ENCODE measurements around the gene OOSP4A. TPM values are rescaled to one million over a fixed set of nuclear protein-coding genes. Genes with fewer than 3 reads are reported as not detected.

The OOSP4A gene
- polyA plus RNA-seq, 2 of the 4 experiments (the other 2 are of a cell fraction): not detected

GRCh38 chr11:59941091-59941490 lies 22.7 kb upstream of the OOSP4A start:
- Histone ChIP-seq H3K4me1 (no peaks in the 10 kb centered on the region), H3K4me3 (no peak overlapping the region), H3K4me2 (no peak overlapping the region), H3K9me3 (no peaks in the 10 kb centered on the region), H3K27ac (no peak overlapping the region)
- ChIA-PET POLR2A (no interaction called here), CTCF (no interaction called here)
- DNase-seq (ENCODE audit: low read depth in 1 of 2, low spot score in 1 of 2) (no peak), ATAC-seq (no peak), FAIRE-seq (no peak)
- WGBS (ENCODE audit: missing lambda C conversion rate): 6% methylated on average over 4 of the region's 4 CpGs
- TF ChIP-seq FOSB (CRISPR knock-in tag; IDR thresholded peaks at IDR 0.05) (no peak), NPAS2 (CRISPR knock-in tag; IDR thresholded peaks at IDR 0.05; ENCODE audit: borderline replicate concordance) (no peak), JUN (IDR thresholded peaks at IDR 0.05) (no peak), CHD2 (IDR thresholded peaks at IDR 0.05; ENCODE audit: low read length, partially characterized antibody) (no peak), CBX8 (IDR thresholded peaks at IDR 0.05) (no peak), JUNB (IDR thresholded peaks at IDR 0.05) (no peak), CTCF (IDR thresholded peaks at IDR 0.05) (no peak), E2F6 (IDR thresholded peaks at IDR 0.05; ENCODE audit: borderline replicate concordance, low read depth) (no peak), RFX5 (IDR thresholded peaks at IDR 0.05) (no peak), POLR2A (IDR thresholded peaks at IDR 0.05; ENCODE audit: low read length) (no peak), ATOH8 (CRISPR knock-in tag; IDR thresholded peaks at IDR 0.05; ENCODE audit: low read depth) (no peak)

- no peak for ATAC-seq
- Histone ChIP-seq H3K27ac (no peak overlapping the region), H3K4me1 (no peaks in the 10 kb centered on the region), H3K4me2 (no peak overlapping the region), H3K9me3 (no peaks in the 10 kb centered on the region), H3K4me3 (no peak overlapping the region)
- TF ChIP-seq ZFP36 (IDR thresholded peaks at IDR 0.05; ENCODE audit: borderline replicate concordance, partially characterized antibody): no peak
- DNase-seq (ENCODE audit: low read depth in 1 of 2, low spot score in 1 of 2): no peak
- CTCF ChIA-PET: interaction anchor here (1.1 kb wide), 1 partner anchor 13 kb away, joined by 3 read pairs; no protein-coding TSS in a partner anchor
- POLR2A ChIA-PET: no interaction called here
- FAIRE-seq: no peak
- 21% methylated on average over 3 of the region's 3 CpGs for WGBS (ENCODE audit: missing lambda C conversion rate)
These were observed 19.7 kb upstream of the OOSP4A start for GRCh38 chr11:59943997-59944714.

GRCh38 chr11:59944720-59945119 lies 19.1 kb upstream of the OOSP4A start:
- 2% methylated on average over 2 of the region's 2 CpGs for WGBS (ENCODE audit: missing lambda C conversion rate)
- Histone ChIP-seq H3K4me1 (no peaks in the 10 kb centered on the region), H3K4me3 (no peak overlapping the region), H3K4me2 (no peak overlapping the region), H3K27ac (no peak overlapping the region), H3K9me3 (no peaks in the 10 kb centered on the region)
- ChIA-PET CTCF (interaction anchor here (1.1 kb wide), 1 partner anchor 14 kb away, joined by 3 read pairs; no protein-coding TSS in a partner anchor), POLR2A (no interaction called here)
- DNase-seq (ENCODE audit: low read depth in 1 of 2, low spot score in 1 of 2) (no peak), ATAC-seq (no peak), FAIRE-seq (no peak)
- TF ChIP-seq ZFP36 (IDR thresholded peaks at IDR 0.05; ENCODE audit: borderline replicate concordance, partially characterized antibody) (no peak), RCOR1 (IDR thresholded peaks at IDR 0.05; ENCODE audit: low read depth, low read length) (no peak), JUN (IDR thresholded peaks at IDR 0.05) (no peak), CEBPB (IDR thresholded peaks at IDR 0.05) (no peak), FOXS1 (CRISPR knock-in tag; IDR thresholded peaks at IDR 0.05) (no peak), EHF (CRISPR knock-in tag; IDR thresholded peaks at IDR 0.05) (no peak), E2F6 (IDR thresholded peaks at IDR 0.05; ENCODE audit: borderline replicate concordance, low read depth) (no peak), ELK1 (IDR thresholded peaks at IDR 0.05; ENCODE audit: low read depth, low read length) (no peak), REST (IDR thresholded peaks at IDR 0.05) (no peak), ZSCAN20 (CRISPR knock-in tag; IDR thresholded peaks at IDR 0.05) (no peak), BHLHE40 (IDR thresholded peaks at IDR 0.05; ENCODE audit: low read depth, low read length) (no peak), JUNB (IDR thresholded peaks at IDR 0.05) (no peak), RAD21 (conservative IDR thresholded peaks at IDR 0.05 in 1 of 2, IDR thresholded peaks at IDR 0.05 in 1 of 2) (no peak), ATOH8 (CRISPR knock-in tag; IDR thresholded peaks at IDR 0.05; ENCODE audit: low read depth) (no peak), NPAS2 (CRISPR knock-in tag; IDR thresholded peaks at IDR 0.05; ENCODE audit: borderline replicate concordance) (no peak)

All from A549 (cell line).